HepG2 (cell line): Measurements from ENCODE around the gene OR4K14. TPM values are rescaled to one million over a fixed set of nuclear protein-coding genes. Genes with fewer than 3 reads are reported as not detected.

Source experiments
- ATAC-seq: fragments of 200-7000 bp; cut with Tn5 transposase; 3 replicates; pipeline ENCODE4 v1.9.1; 2020; ENCODE audit warnings: mild to moderate bottlenecking, moderate library complexity
- BruUV-seq: library from RNA; stranded (reverse); fragments of 400-500 nt; replicated peaks from 2 replicates; lab custom pipeline; 2021; lab: Mats Ljungman, UMichigan
- CTCF ChIA-PET: fragments of 300-600 bp; formaldehyde crosslinking; extraction: SDS; loops from one replicate; lab custom pipeline; 2021; ENCODE audit warnings: low total read pairs, inconsistent platforms, low intra/inter-chr PET ratio; lab: Yijun Ruan, JAX
- POLR2A ChIA-PET: fragments of 350-600 bp; sonication (Branson Sonifier 250); formaldehyde crosslinking; loops from one replicate; lab custom pipeline; 2020; ENCODE audit warnings: antibody characterized with exemption, inconsistent platforms; lab: Yijun Ruan, JAX
- DNase-seq: peaks from one replicate; pipeline ENCODE4 v3.0.0-alpha.2; 2015; ENCODE audit warnings: low spot score
- FAIRE-seq: peaks from 3 replicates; lab custom pipeline; 2011; peaks lifted over from hg19 to GRCh38; lab: Jason Lieb, UNC
- H2AFZ ChIP-seq: one replicate; pipeline ENCODE4 v1.6.1; 2011; ENCODE audit warnings: low read length, inconsistent platforms
- H3K27ac ChIP-seq: fragments of 300-600 bp; 3 replicates; pipeline ENCODE4 v1.8.0; 2011; ENCODE audit warnings: mixed run types, mild to moderate bottlenecking, mixed read lengths, low read length, inconsistent platforms; ENCODE audit not compliant: insufficient read depth; ENCODE audit errors: extremely low read length
- H3K27me3 ChIP-seq, 2 experiments: fragments of 200-600 bp in 1 of 2; 2 replicates in 1 of 2; 3 replicates in 1 of 2; pipeline versions ENCODE4 v1.6.0 to v1.8.0; 2011; ENCODE audit warnings: low read length in 2 of 2, mild to moderate bottlenecking in 2 of 2, moderate library complexity in 2 of 2, inconsistent platforms in 1 of 2; ENCODE audit not compliant: insufficient read depth in 2 of 2, control insufficient read depth in 1 of 2
- H3K36me3 ChIP-seq, 2 experiments: fragments of 200-600 bp in 1 of 2; replicated peaks in 1 of 2; 2 replicates in 1 of 2; 3 replicates in 1 of 2; pipeline versions ENCODE4 v1.5.1 to v1.8.0; 2011; ENCODE audit warnings: low read length in 2 of 2, inconsistent platforms in 1 of 2; ENCODE audit not compliant: insufficient read depth in 2 of 2, control insufficient read depth in 1 of 2
- H3K4me1 ChIP-seq: 2 replicates; pipeline ENCODE4 v1.5.1; 2012; ENCODE audit warnings: low read length, inconsistent platforms; ENCODE audit not compliant: insufficient read depth
- H3K4me2 ChIP-seq: 2 replicates; pipeline ENCODE4 v1.6.0; 2011; ENCODE audit warnings: low read depth, low read length, inconsistent platforms
- H3K4me3 ChIP-seq, 3 experiments: fragments of 200-600 bp in 1 of 3; sonication (generic), shearing (Covaris generic) in 1 of 3; replicated peaks in 1 of 3; 2 replicates each; pipeline ENCODE4 v1.5.1; 2011 to 2016; ENCODE audit warnings: low read length in 3 of 3, inconsistent platforms in 2 of 3, low read depth in 2 of 3, mild to moderate bottlenecking in 2 of 3, control low read depth in 1 of 3, mixed read lengths in 1 of 3; ENCODE audit not compliant: insufficient read depth in 1 of 3
- H3K79me2 ChIP-seq: one replicate; pipeline ENCODE4 v1.6.1; 2011; ENCODE audit warnings: low read length, inconsistent platforms; ENCODE audit not compliant: insufficient read depth
- H3K9ac ChIP-seq: 2 replicates; pipeline ENCODE4 v1.6.0; 2011; ENCODE audit warnings: mild to moderate bottlenecking, low read depth, low read length, inconsistent platforms; ENCODE audit not compliant: insufficient read depth
- H3K9me3 ChIP-seq: 2 replicates; pipeline ENCODE4 v1.5.1; 2012; ENCODE audit warnings: mild to moderate bottlenecking, low read length
- H4K20me1 ChIP-seq: 2 replicates; pipeline ENCODE4 v1.6.0; 2011; ENCODE audit warnings: inconsistent platforms, mild to moderate bottlenecking, low read length, moderate library complexity; ENCODE audit not compliant: insufficient read depth
- HNRNPK ChIP-seq: fragments of 200-400 bp; formaldehyde crosslinking; IDR thresholded peaks from 2 replicates; pipeline ENCODE4 v1.6.1; 2018; ENCODE audit warnings: low read length, low read depth, moderate library complexity, mild to moderate bottlenecking; ENCODE audit not compliant: poor library complexity, severe bottlenecking
- KLF15 ChIP-seq: sonication (generic); formaldehyde crosslinking; IDR thresholded peaks from 2 replicates; pipeline ENCODE4 v1.8.1; 2023; ENCODE audit warnings: borderline replicate concordance, mild to moderate bottlenecking, inconsistent platforms, missing genetic modification reagents, mixed read lengths
- NFKB2 ChIP-seq: sonication (generic); formaldehyde crosslinking; IDR thresholded peaks from 2 replicates; pipeline ENCODE4 v1.4.0; 2020; ENCODE audit warnings: missing genetic modification reagents, borderline replicate concordance
- RBFOX2 ChIP-seq: fragments of 200-400 bp; formaldehyde crosslinking; IDR thresholded peaks from 2 replicates; pipeline ENCODE4 v1.6.1; 2017; ENCODE audit warnings: low read depth, mild to moderate bottlenecking, low read length
- SNAPC5 ChIP-seq: sonication (generic); formaldehyde crosslinking; IDR thresholded peaks from 2 replicates; pipeline ENCODE4 v1.8.1; 2023; ENCODE audit warnings: mild to moderate bottlenecking, missing genetic modification reagents, borderline replicate concordance
- YEATS2 ChIP-seq: sonication (generic); formaldehyde crosslinking; IDR thresholded peaks from 2 replicates; pipeline ENCODE4 v1.4.0; 2020; ENCODE audit warnings: missing genetic modification reagents, borderline replicate concordance
- ZNF143 ChIP-seq: sonication (generic); formaldehyde crosslinking; IDR thresholded peaks from 2 replicates; pipeline ENCODE4 v1.4.0; 2020; ENCODE audit warnings: missing genetic modification reagents
- ZNF275 ChIP-seq: sonication (generic); formaldehyde crosslinking; IDR thresholded peaks from 2 replicates; pipeline ENCODE4 v1.8.0; 2022; ENCODE audit warnings: missing genetic modification reagents, mild to moderate bottlenecking, inconsistent platforms, borderline replicate concordance
- ZNF501 ChIP-seq: sonication (generic); formaldehyde crosslinking; IDR thresholded peaks from 2 replicates; pipeline ENCODE4 v1.5.1; 2020; ENCODE audit warnings: mild to moderate bottlenecking, moderate library complexity, missing genetic modification reagents
- ZSCAN29 ChIP-seq: sonication (generic); formaldehyde crosslinking; conservative IDR thresholded peaks from 2 replicates; pipeline ENCODE4 v1.4.0; 2020; ENCODE audit warnings: mild to moderate bottlenecking, missing genetic modification reagents
- WGBS: methylation state at CpG from one replicate; pipeline ENCODE4 v1.1.6; 2017; ENCODE audit warnings: low lambda C conversion rate; 5-methylcytosine and 5-hydroxymethylcytosine counted together
- in situ Hi-C: cut with HindIII; loops from 2 replicates; pipeline ENCODE4 v1.10.0; 2017; ENCODE audit warnings: low pct_unique_long_range_greater_than_20kb; ENCODE audit not compliant: extremely low pct_ligation_motif_present
- intact Hi-C: fragments of 100-400 bp; cut with micrococcal nuclease; formaldehyde crosslinking; loops from one replicate; pipeline ENCODE4 v1.10.0; 2022; ENCODE audit not compliant: unreplicated experiment
- polyA plus RNA-seq, 8 experiments: library from polyadenylated mRNA; depleted of rRNA in 3 of 8; stranded (reverse) in 7 of 8; unstranded in 1 of 8; fragments of >200 nt; fragmentation: Illumina TruSeq in 4 of 8; extraction: Trizol in 4 of 8; gene quantifications; 2 replicates each; pipeline versions ENCODE4 v1.2.1 to v1.2.3, GENCODE V29; 2011 to 2016; ENCODE audit warnings: low read depth in 4 of 8, missing spikeins in 1 of 8, mixed read lengths in 1 of 8; ENCODE audit not compliant: insufficient read depth in 1 of 8
- total RNA-seq, 5 experiments: library from RNA; depleted of rRNA; stranded (reverse); fragments of >200 nt; fragmentation: Illumina TruSeq; extraction: Trizol; gene quantifications; 2 replicates each; pipeline ENCODE4 v1.2.3, GENCODE V29; 2016; ENCODE audit warnings: low read depth in 1 of 5
- TF ChIP-seq, protein P1 (sequence below): fragments of 450-650 bp; IDR thresholded peaks from 2 replicates; pipeline ENCODE4 v1.6.1; 2017

Gene OR4K14
- total and polyA plus RNA-seq, 2 of the 13 experiments (the other 11 are each of a cell fraction or from before 2014, with no cell fraction given), result not detected

DNA sequence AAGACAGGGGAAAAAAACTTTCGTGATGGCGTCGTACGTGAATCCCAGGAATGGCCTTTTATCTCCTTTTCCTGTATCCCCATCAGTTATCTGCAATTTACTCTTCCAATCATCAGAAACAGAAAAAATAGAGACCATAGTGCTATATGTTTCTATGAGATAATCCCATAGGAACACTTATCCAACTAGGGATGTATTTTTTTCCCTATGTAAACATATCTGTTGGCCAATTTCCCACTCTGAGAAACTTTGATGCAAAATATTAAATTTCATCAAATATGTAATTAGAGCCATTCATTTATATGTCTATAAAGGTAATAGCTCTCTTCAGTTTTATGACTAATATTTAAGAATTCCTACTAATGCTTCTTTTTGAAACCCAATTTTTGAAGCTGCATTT lies 16.8 kb upstream of the OR4K14 start, which contains the start of gene OR4K13 (continued):
- TF ChIP-seq KLF15 (CRISPR knock-in tag), result no peak
- TF ChIP-seq ZNF143, result no peak
- TF ChIP-seq HNRNPK, result no peak
- no peak for TF ChIP-seq ZNF501
- no peak for TF ChIP-seq NFKB2
- TF ChIP-seq YEATS2 (CRISPR knock-in tag), result no peak
- no peak for TF ChIP-seq ZNF275 (CRISPR knock-in tag)

GRCh38 chr14:20035449-20035848 lies 16.3 kb upstream of the OR4K14 start:
- POLR2A ChIA-PET, result no interaction called here
- Histone ChIP-seq H3K4me1 (no peaks in the 10 kb centered on the region), H3K27ac (no peak overlapping the region), H3K9me3 (no peaks in the 10 kb centered on the region), H3K36me3 (no peaks in the 10 kb centered on the region), H3K79me2 (no peaks in the 10 kb centered on the region), H3K9ac (no peak overlapping the region), H4K20me1 (no peaks in the 10 kb centered on the region)
- FAIRE-seq, result no peak
- DNase-seq, result no peak
- no TSS peak for BruUV-seq
- no peak for ATAC-seq
- CTCF ChIA-PET, result no interaction called here
- intact Hi-C loops, result no loop called here
- TF ChIP-seq ZSCAN29 (CRISPR knock-in tag) (no peak), SNAPC5 (CRISPR knock-in tag) (no peak), RBFOX2 (no peak)
- TF ChIP-seq, protein P1, sequence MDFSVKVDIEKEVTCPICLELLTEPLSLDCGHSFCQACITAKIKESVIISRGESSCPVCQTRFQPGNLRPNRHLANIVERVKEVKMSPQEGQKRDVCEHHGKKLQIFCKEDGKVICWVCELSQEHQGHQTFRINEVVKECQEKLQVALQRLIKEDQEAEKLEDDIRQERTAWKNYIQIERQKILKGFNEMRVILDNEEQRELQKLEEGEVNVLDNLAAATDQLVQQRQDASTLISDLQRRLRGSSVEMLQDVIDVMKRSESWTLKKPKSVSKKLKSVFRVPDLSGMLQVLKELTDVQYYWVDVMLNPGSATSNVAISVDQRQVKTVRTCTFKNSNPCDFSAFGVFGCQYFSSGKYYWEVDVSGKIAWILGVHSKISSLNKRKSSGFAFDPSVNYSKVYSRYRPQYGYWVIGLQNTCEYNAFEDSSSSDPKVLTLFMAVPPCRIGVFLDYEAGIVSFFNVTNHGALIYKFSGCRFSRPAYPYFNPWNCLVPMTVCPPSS, result no peak
- TF ChIP-seq, all 625 proteins: peak for 0
- Histone ChIP-seq H3K27me3 (no peaks in the 10 kb centered on the region), H2AFZ (no peak overlapping the region), H3K4me2 (no peak overlapping the region), H3K4me3 (no peak overlapping the region)
- 23% methylated on average over 3 of the region's 3 CpGs for WGBS
- in situ Hi-C loops, result no loop called here
